A549 (cell line): Measurements from ENCODE around the gene RAX2. TPM values are rescaled to one million over a fixed set of nuclear protein-coding genes. Genes with fewer than 3 reads are reported as not detected.

Source experiments
- ATAC-seq, 2 experiments: fragments of 200-7000 bp in 1 of 2; fragments of >200 bp in 1 of 2; cut with Nextera tagmentation in 1 of 2; cut with Tn5 transposase in 1 of 2; 3 replicates each; pipeline versions ENCODE4 v1.8.0 to v1.9.1; 2018 to 2020; ENCODE audit warnings: mild to moderate bottlenecking in 1 of 2, moderate library complexity in 1 of 2
- CTCF ChIA-PET: fragments of 300-600 bp; sonication (Branson Sonifier 250); formaldehyde crosslinking; extraction: SDS; loops from one replicate; lab custom pipeline; 2021; ENCODE audit warnings: antibody characterized with exemption, inconsistent platforms; lab: Yijun Ruan, JAX
- POLR2A ChIA-PET: fragments of 350-600 bp; formaldehyde crosslinking; extraction: SDS; loops from one replicate; lab custom pipeline; 2021; ENCODE audit warnings: antibody characterized with exemption, inconsistent platforms; lab: Yijun Ruan, JAX
- DNase-seq, 2 experiments: peaks; one replicate each; pipeline versions ENCODE4 v3.0.0 to v3.0.0-alpha.2; 2011 to 2016; ENCODE audit warnings: low read depth in 1 of 2, low spot score in 1 of 2
- FAIRE-seq: peaks from 2 replicates; lab custom pipeline; 2011; peaks lifted over from hg19 to GRCh38; lab: Jason Lieb, UNC
- H3K27ac ChIP-seq, 2 experiments: fragments of >200 bp; sonication (Bioruptor Twin); formaldehyde crosslinking; 3 replicates each; pipeline ENCODE4 v1.5.1; 2016 to 2017
- H3K4me1 ChIP-seq: fragments of >200 bp; sonication (Bioruptor Twin); formaldehyde crosslinking; 3 replicates; pipeline ENCODE4 v1.6.1; 2016
- H3K4me2 ChIP-seq: fragments of >200 bp; sonication (Bioruptor Twin); formaldehyde crosslinking; 3 replicates; pipeline ENCODE4 v1.6.1; 2016
- H3K4me3 ChIP-seq: fragments of >200 bp; sonication (Bioruptor Twin); formaldehyde crosslinking; 3 replicates; pipeline ENCODE4 v1.5.1; 2016
- H3K9me3 ChIP-seq: fragments of >200 bp; sonication (Bioruptor Twin); formaldehyde crosslinking; 3 replicates; pipeline ENCODE4 v1.6.1; 2016
- CEBPB ChIP-seq, 2 experiments: fragments of >200 bp in 1 of 2; sonication (Bioruptor Twin) in 1 of 2; formaldehyde crosslinking in 1 of 2; IDR thresholded peaks; 2 replicates each; pipeline ENCODE4 v1.6.1; 2012 to 2016
- EHMT2 ChIP-seq: fragments of 200-600 bp; sonication (generic); IDR thresholded peaks from 2 replicates; pipeline ENCODE4 v1.6.1; 2016; ENCODE audit warnings: antibody characterized with exemption, low read depth, mild to moderate bottlenecking, moderate library complexity
- FOSB ChIP-seq: fragments of 250-450 bp; sonication (Bioruptor Pico); IDR thresholded peaks from 2 replicates; pipeline ENCODE4 v1.5.0; 2020; ENCODE audit warnings: mild to moderate bottlenecking, moderate library complexity
- FOSL2 ChIP-seq, 2 experiments: fragments of 450-650 bp in 1 of 2; fragments of >200 bp in 1 of 2; sonication (Bioruptor Twin) in 1 of 2; formaldehyde crosslinking; IDR thresholded peaks; 2 replicates each; pipeline versions ENCODE4 v1.5.0 to v1.6.1; 2016 to 2020; ENCODE audit warnings: mild to moderate bottlenecking in 1 of 2, moderate library complexity in 1 of 2
- GATA3 ChIP-seq: IDR thresholded peaks from 2 replicates; pipeline ENCODE4 v1.6.1; 2012; ENCODE audit warnings: borderline replicate concordance
- HOXA7 ChIP-seq: fragments of 250-450 bp; sonication (Bioruptor Pico); IDR thresholded peaks from 2 replicates; pipeline ENCODE4 v1.5.0; 2020; ENCODE audit warnings: mild to moderate bottlenecking, moderate library complexity
- HOXB13 ChIP-seq: fragments of 250-450 bp; sonication (Bioruptor Pico); IDR thresholded peaks from 2 replicates; pipeline ENCODE4 v1.5.0; 2020; ENCODE audit warnings: low read depth, mild to moderate bottlenecking, moderate library complexity
- HOXB5 ChIP-seq: fragments of 250-450 bp; sonication (Bioruptor Pico); IDR thresholded peaks from 2 replicates; pipeline ENCODE4 v1.5.0; 2020; ENCODE audit warnings: mild to moderate bottlenecking, moderate library complexity
- KDM1A ChIP-seq: fragments of 200-600 bp; sonication (generic); IDR thresholded peaks from 2 replicates; pipeline ENCODE4 v1.6.1; 2016; ENCODE audit warnings: low read depth, mild to moderate bottlenecking
- MAFK ChIP-seq: fragments of 450-650 bp; IDR thresholded peaks from 2 replicates; pipeline ENCODE4 v1.6.1; 2014; ENCODE audit not compliant: partially characterized antibody
- MAZ ChIP-seq: fragments of 150-350 bp; IDR thresholded peaks from 2 replicates; pipeline ENCODE4 v1.6.1; 2014; ENCODE audit warnings: antibody characterized with exemption, low read depth, low read length, borderline replicate concordance
- NPAS2 ChIP-seq: fragments of 250-450 bp; sonication (Bioruptor Pico); IDR thresholded peaks from 2 replicates; pipeline ENCODE4 v1.8.0; 2022; ENCODE audit warnings: mild to moderate bottlenecking, moderate library complexity, borderline replicate concordance
- PHF8 ChIP-seq: fragments of 200-600 bp; sonication (generic); IDR thresholded peaks from 2 replicates; pipeline ENCODE4 v1.6.1; 2016; ENCODE audit warnings: low read depth, mild to moderate bottlenecking, antibody characterized with exemption, moderate library complexity, borderline replicate concordance
- RAD21 ChIP-seq, 2 experiments: fragments of >200 bp in 1 of 2; sonication (Bioruptor Twin) in 1 of 2; formaldehyde crosslinking in 1 of 2; IDR thresholded peaks in 1 of 2; conservative IDR thresholded peaks in 1 of 2; 2 replicates in 1 of 2; 3 replicates in 1 of 2; pipeline ENCODE4 v1.6.1; 2012 to 2018; ENCODE audit warnings: inconsistent platforms in 1 of 2
- RARB ChIP-seq: fragments of 250-450 bp; sonication (Bioruptor Pico); IDR thresholded peaks from 2 replicates; pipeline ENCODE4 v1.8.0; 2021; ENCODE audit warnings: mild to moderate bottlenecking, moderate library complexity
- RFX5 ChIP-seq: fragments of 450-650 bp; IDR thresholded peaks from 2 replicates; pipeline ENCODE4 v1.7.1; 2014; ENCODE audit warnings: antibody characterized with exemption, mild to moderate bottlenecking, moderate library complexity
- SMC3 ChIP-seq: fragments of >200 bp; sonication (Bioruptor Twin); formaldehyde crosslinking; IDR thresholded peaks from 3 replicates; pipeline ENCODE4 v1.6.1; 2018; ENCODE audit warnings: inconsistent platforms
- TP53 ChIP-seq: fragments of 250-450 bp; sonication (Bioruptor Pico); IDR thresholded peaks from 2 replicates; pipeline ENCODE4 v1.5.0; 2021; ENCODE audit warnings: mild to moderate bottlenecking, moderate library complexity
- ZC3H11A ChIP-seq: fragments of 450-650 bp; IDR thresholded peaks from 2 replicates; pipeline ENCODE4 v1.6.1; 2014; ENCODE audit warnings: antibody characterized with exemption, mild to moderate bottlenecking
- ZFP36 ChIP-seq: fragments of 450-650 bp; IDR thresholded peaks from 2 replicates; pipeline ENCODE4 v1.6.1; 2014; ENCODE audit warnings: borderline replicate concordance; ENCODE audit not compliant: partially characterized antibody
- WGBS: methylation state at CpG from one replicate; pipeline ENCODE4 v1.1.6; 2017; ENCODE audit errors: missing lambda C conversion rate; 5-methylcytosine and 5-hydroxymethylcytosine counted together
- polyA plus RNA-seq, 4 experiments: library from polyadenylated mRNA; depleted of rRNA in 3 of 4; stranded (reverse); fragments of >200 nt; fragmentation: RNase III in 1 of 4; extraction: RNeasy Plus Mini Kit Qiagen cat#74134 plus additional on column Dnase treatment in 1 of 4; gene quantifications; 2 replicates in 3 of 4; 3 replicates in 1 of 4; pipeline ENCODE4 v1.2.3, GENCODE V29; 2011 to 2017
- TF ChIP-seq, protein P1 (sequence below): fragments of >200 bp; sonication (Bioruptor Twin); formaldehyde crosslinking; IDR thresholded peaks from 3 replicates; pipeline ENCODE4 v1.6.1; 2016
- TF ChIP-seq, protein P2 (sequence below): IDR thresholded peaks from 2 replicates; pipeline ENCODE4 v1.6.1; 2012; ENCODE audit warnings: low read depth, borderline replicate concordance
- TF ChIP-seq, protein P3 (sequence below): fragments of 450-650 bp; IDR thresholded peaks from 2 replicates; pipeline ENCODE4 v1.6.1; 2014; ENCODE audit warnings: antibody characterized with exemption

Gene RAX2
- polyA plus RNA-seq, 2 of the 4 experiments (the other 2 are of a cell fraction), result not detected

DNA sequence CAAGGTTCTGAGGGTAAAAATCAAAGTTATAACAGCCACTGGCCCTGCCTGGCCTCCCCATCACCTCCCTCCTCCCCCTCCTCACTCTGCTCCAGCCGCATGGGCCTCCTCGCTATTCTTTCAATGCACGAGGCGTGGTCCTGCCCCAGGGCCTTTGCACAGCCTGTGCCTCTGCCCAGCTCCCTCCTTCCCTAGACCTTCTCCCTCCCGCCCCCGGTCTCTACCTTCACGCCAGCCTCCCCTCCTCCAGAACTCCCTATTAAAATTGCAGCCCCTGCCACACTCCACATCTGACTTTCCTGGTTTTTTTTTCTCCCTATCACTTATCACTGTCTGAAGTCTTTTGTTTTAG, 3.3 kb downstream of the RAX2 start:
- no peak for TF ChIP-seq HOXA7 (CRISPR knock-in tag)
- TF ChIP-seq HOXB5, result no peak
- no peak for TF ChIP-seq EHMT2
- TF ChIP-seq SMC3, result no peak
- TF ChIP-seq TP53 (CRISPR knock-in tag), result no peak
- TF ChIP-seq MAZ, result no peak
- WGBS, result 90% methylated on average over 7 of the region's 7 CpGs
- Histone ChIP-seq H3K27ac (no peak overlapping the region), H3K4me2 (no peak overlapping the region), H3K4me1 (no peaks in the 10 kb centered on the region; the same call in 2 of the 3 replicates), H3K9me3 (no peaks in the 10 kb centered on the region), H3K4me3 (no peak overlapping the region)
- ChIA-PET CTCF (no interaction called here), POLR2A (no interaction called here)
- FAIRE-seq (no peak), DNase-seq (no peak), ATAC-seq (no peak)

DNA sequence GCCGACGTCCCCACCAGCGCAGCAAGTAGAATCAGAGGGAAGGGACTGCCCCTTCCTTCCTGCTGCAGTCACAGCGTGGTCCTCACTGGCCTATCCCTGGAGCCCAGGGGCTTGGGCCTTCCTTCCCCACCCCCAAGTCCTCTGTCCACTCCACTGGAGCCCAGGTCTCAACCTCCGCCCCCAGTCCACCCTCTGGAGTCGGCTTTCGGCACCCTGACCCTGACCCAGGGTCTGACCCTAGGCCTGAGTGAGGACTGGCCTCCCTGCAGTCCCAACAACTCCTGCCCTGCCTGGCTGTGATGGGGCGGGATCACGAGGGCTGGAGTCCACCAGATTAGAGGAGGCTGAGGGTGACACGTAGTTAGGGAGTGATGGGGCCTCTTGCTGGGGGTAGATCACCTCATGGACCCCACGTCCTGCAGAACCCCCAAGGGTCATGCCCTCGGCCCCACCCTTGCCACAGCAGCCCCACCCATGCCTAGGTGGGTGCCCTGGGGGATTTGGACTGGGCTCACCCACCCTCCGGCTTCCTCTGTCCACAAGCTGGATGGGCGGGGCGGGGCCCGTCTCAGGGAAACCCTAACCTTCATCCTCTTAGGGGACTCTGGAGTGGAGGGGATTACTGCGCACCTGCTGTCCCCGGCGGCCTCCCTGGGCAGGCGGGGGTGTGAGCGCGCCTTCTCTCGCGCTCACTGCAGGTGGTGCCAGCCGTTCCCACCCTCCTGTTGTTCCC, 3.8 kb downstream of the RAX2 start:
- Histone ChIP-seq H3K4me1 (peaks cover 4% of the 10 kb centered on the region; the same call in 1 of the 3 replicates), H3K4me2 (no peak overlapping the region), H3K4me3 (no peak overlapping the region), H3K27ac (no peak overlapping the region), H3K9me3 (no peaks in the 10 kb centered on the region)
- ChIA-PET CTCF (no interaction called here), POLR2A (no interaction called here)
- no peak for FAIRE-seq
- no peak for ATAC-seq
- no peak for DNase-seq
- 83% methylated on average over 16 of the region's 25 CpGs for WGBS
- TF ChIP-seq RFX5 (no peak), FOSB (CRISPR knock-in tag) (no peak), RARB (CRISPR knock-in tag) (no peak), RAD21 (conservative IDR thresholded peaks at IDR 0.05 in 1 of 2, IDR thresholded peaks at IDR 0.05 in 1 of 2) (no peak), KDM1A (no peak), MAFK (no peak), FOSL2 (IDR thresholded peaks at IDR 0.05) (no peak), FOSL2 (CRISPR knock-in tag; IDR thresholded peaks at IDR 0.05) (no peak), GATA3 (no peak), PHF8 (no peak), CEBPB (IDR thresholded peaks at IDR 0.05) (no peak), ZFP36 (no peak), NPAS2 (CRISPR knock-in tag) (no peak), ZC3H11A (no peak), HOXB13 (CRISPR knock-in tag) (no peak)
- TF ChIP-seq, protein P1, sequence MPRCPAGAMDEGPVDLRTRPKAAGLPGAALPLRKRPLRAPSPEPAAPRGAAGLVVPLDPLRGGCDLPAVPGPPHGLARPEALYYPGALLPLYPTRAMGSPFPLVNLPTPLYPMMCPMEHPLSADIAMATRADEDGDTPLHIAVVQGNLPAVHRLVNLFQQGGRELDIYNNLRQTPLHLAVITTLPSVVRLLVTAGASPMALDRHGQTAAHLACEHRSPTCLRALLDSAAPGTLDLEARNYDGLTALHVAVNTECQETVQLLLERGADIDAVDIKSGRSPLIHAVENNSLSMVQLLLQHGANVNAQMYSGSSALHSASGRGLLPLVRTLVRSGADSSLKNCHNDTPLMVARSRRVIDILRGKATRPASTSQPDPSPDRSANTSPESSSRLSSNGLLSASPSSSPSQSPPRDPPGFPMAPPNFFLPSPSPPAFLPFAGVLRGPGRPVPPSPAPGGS, result no peak
- TF ChIP-seq, protein P2, sequence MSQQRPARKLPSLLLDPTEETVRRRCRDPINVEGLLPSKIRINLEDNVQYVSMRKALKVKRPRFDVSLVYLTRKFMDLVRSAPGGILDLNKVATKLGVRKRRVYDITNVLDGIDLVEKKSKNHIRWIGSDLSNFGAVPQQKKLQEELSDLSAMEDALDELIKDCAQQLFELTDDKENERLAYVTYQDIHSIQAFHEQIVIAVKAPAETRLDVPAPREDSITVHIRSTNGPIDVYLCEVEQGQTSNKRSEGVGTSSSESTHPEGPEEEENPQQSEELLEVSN, result no peak
- TF ChIP-seq, protein P3, sequence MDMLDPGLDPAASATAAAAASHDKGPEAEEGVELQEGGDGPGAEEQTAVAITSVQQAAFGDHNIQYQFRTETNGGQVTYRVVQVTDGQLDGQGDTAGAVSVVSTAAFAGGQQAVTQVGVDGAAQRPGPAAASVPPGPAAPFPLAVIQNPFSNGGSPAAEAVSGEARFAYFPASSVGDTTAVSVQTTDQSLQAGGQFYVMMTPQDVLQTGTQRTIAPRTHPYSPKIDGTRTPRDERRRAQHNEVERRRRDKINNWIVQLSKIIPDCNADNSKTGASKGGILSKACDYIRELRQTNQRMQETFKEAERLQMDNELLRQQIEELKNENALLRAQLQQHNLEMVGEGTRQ, result no peak
